Chondrocyte (in vitro differentiated cells): ENCODE measurements around the gene ASB1. TPM values are rescaled to one million over a fixed set of nuclear protein-coding genes. Genes with fewer than 3 reads are reported as not detected.

ENCODE experiments used
- DNase-seq: peaks from one replicate; pipeline ENCODE4 v3.0.0; 2021; ENCODE audit warnings: mixed read lengths, low spot score
- H3K27ac Mint-ChIP-seq: one replicate; pipeline ENCODE4 v1.8.0; 2021; ENCODE audit warnings: mild to moderate bottlenecking, moderate library complexity, mixed read lengths; ENCODE audit not compliant: unreplicated experiment
- H3K27me3 Mint-ChIP-seq: 2 replicates; pipeline ENCODE4 v1.8.0; 2021; ENCODE audit warnings: low read depth, mixed read lengths
- H3K36me3 Mint-ChIP-seq: 2 replicates; pipeline ENCODE4 v1.8.0; 2021; ENCODE audit warnings: low read depth, mixed read lengths
- H3K4me1 Mint-ChIP-seq: 2 replicates; pipeline ENCODE4 v1.8.0; 2021; ENCODE audit warnings: low read depth, mild to moderate bottlenecking, mixed read lengths
- H3K4me3 Mint-ChIP-seq: one replicate; pipeline ENCODE4 v1.8.0; 2021; ENCODE audit warnings: mild to moderate bottlenecking, moderate library complexity, mixed read lengths; ENCODE audit not compliant: unreplicated experiment
- H3K9me3 Mint-ChIP-seq: 2 replicates; pipeline ENCODE4 v1.8.0; 2021; ENCODE audit warnings: low read depth, mixed read lengths
- total RNA-seq: library from RNA; stranded (reverse); gene quantifications from 3 replicates; pipeline ENCODE4 v1.2.1, GENCODE V29; 2021
- TF ChIP-seq, protein P1 (sequence below): fragments of 200-600 bp; sonication (generic); IDR thresholded peaks from 2 replicates; pipeline ENCODE4 v1.5.0; 2021; ENCODE audit warnings: antibody characterized with exemption, mild to moderate bottlenecking, moderate library complexity

The ASB1 gene
- total RNA-seq, 1 donor from 2014 or later: 31.0 TPM

- peaks cover 36% of the 10 kb centered on the region for H3K36me3 Mint-ChIP-seq
- TF ChIP-seq, protein P1, sequence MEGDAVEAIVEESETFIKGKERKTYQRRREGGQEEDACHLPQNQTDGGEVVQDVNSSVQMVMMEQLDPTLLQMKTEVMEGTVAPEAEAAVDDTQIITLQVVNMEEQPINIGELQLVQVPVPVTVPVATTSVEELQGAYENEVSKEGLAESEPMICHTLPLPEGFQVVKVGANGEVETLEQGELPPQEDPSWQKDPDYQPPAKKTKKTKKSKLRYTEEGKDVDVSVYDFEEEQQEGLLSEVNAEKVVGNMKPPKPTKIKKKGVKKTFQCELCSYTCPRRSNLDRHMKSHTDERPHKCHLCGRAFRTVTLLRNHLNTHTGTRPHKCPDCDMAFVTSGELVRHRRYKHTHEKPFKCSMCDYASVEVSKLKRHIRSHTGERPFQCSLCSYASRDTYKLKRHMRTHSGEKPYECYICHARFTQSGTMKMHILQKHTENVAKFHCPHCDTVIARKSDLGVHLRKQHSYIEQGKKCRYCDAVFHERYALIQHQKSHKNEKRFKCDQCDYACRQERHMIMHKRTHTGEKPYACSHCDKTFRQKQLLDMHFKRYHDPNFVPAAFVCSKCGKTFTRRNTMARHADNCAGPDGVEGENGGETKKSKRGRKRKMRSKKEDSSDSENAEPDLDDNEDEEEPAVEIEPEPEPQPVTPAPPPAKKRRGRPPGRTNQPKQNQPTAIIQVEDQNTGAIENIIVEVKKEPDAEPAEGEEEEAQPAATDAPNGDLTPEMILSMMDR: no peak
- H3K27ac Mint-ChIP-seq: no peak overlapping the region
- H3K4me1 Mint-ChIP-seq: peaks cover 7% of the 10 kb centered on the region
- DNase-seq: no peak
- no peak overlapping the region for H3K4me3 Mint-ChIP-seq
- H3K27me3 Mint-ChIP-seq: no peaks in the 10 kb centered on the region
- peaks cover 51% of the 10 kb centered on the region for H3K9me3 Mint-ChIP-seq
Observed at GRCh38 chr2:238469155-238469554, 42.4 kb downstream of the ASB1 start.

DNA sequence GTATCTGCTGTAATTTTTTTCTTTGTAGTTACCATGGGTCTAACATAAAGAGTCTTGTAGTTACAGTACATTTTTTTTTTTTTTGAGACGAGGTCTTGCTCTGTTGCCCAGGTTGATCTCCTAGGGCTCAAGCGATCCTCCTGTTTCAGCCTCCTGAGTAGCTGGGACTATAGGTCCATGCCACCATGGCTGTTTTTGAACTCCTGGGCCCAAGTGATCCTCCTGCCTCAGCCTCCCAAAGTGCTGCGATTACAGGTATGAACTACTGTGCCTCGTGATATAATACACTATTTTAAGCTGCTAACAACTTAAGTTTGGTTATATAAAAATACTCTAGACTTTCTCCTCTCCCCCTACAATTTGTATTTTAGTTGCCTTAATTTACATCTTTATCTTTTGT is 46.3 kb downstream of the ASB1 start:
- Mint-ChIP-seq H3K27ac (no peak overlapping the region), H3K9me3 (peaks cover 55% of the 10 kb centered on the region), H3K36me3 (peaks cover 43% of the 10 kb centered on the region), H3K4me1 (peaks cover 2% of the 10 kb centered on the region), H3K4me3 (no peak overlapping the region), H3K27me3 (no peaks in the 10 kb centered on the region)
- TF ChIP-seq, protein P1: no peak
- DNase-seq: no peak

GRCh38 chr2:238473523-238473922 is 46.8 kb downstream of the ASB1 start:
- Mint-ChIP-seq H3K27me3 (no peaks in the 10 kb centered on the region), H3K27ac (no peak overlapping the region), H3K9me3 (peaks cover 56% of the 10 kb centered on the region), H3K36me3 (peaks cover 41% of the 10 kb centered on the region), H3K4me1 (no peaks in the 10 kb centered on the region), H3K4me3 (no peak overlapping the region)
- TF ChIP-seq, protein P1: no peak
- DNase-seq: no peak

DNA sequence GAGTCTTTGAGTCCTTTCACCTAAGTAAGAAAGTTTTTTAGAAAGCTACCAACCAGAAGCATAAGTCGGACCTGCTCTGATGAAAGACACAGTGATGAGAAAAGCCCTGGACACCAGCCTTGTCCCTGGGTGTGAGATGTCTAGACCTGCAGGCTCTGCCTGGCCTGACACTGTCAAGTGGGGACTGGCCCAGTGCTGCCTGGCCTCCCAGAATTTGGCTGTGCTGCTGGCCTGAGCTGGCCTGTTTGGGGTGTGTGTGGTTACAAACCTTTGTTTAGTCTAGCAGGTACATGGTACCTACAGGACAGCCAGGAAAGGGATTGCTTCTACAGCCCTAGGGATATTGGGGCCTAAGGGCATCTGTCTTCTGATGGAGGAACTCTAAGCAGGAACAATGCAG is 48.3 kb downstream of the ASB1 start:
- TF ChIP-seq, protein P1: no peak
- H3K27me3 Mint-ChIP-seq: no peaks in the 10 kb centered on the region
- no peak overlapping the region for H3K4me3 Mint-ChIP-seq
- DNase-seq: no peak
- no peak overlapping the region for H3K27ac Mint-ChIP-seq
- H3K36me3 Mint-ChIP-seq: peaks cover 37% of the 10 kb centered on the region
- H3K9me3 Mint-ChIP-seq: peaks cover 50% of the 10 kb centered on the region
- H3K4me1 Mint-ChIP-seq: no peaks in the 10 kb centered on the region

DNA sequence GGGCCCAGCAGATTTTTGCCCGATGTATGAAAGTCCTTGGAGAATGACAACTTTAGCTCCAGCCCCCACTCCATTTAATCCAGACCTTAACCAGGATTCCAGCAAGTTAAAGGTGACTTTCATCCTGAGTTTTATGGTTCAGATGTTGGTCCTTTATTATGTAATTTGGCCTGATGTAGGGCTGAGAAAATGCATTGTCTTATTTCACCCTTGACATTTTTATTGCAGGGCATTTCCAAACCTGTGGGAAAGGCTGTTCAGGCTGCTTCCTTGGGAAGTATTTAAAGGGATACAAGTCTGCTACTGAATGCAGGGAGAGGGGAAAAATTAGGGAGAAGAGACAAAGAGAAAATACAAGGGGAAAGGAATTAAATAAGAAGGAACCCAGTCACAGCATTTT is 48.8 kb downstream of the ASB1 start:
- no peaks in the 10 kb centered on the region for H3K4me1 Mint-ChIP-seq
- DNase-seq: no peak
- TF ChIP-seq, protein P1: no peak
- H3K27me3 Mint-ChIP-seq: no peaks in the 10 kb centered on the region
- no peak overlapping the region for H3K4me3 Mint-ChIP-seq
- H3K9me3 Mint-ChIP-seq: peaks cover 52% of the 10 kb centered on the region
- H3K36me3 Mint-ChIP-seq: peaks cover 40% of the 10 kb centered on the region
- no peak overlapping the region for H3K27ac Mint-ChIP-seq
